ENCODE data around the gene SMURF2.

The SMURF2 gene

DNA sequence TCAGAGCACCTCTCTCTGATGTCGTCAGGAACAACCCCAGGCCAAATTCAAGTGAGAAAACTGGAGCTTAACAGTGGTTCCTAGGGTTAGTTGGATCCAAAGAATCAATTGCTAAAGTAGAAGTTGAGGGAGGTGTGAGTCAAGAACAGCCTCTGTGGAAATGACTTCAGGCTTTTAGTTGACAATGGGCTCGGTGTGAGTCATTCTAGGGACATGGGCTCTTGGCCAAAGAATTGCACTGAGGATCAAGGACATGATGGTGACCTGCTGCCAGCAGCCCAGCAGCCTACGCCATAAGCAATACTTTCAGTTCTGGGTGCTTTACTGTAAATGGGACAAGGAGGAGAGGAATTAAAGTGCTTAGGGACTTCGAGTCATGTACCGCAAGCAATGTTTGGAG, 32.1 kb upstream of the SMURF2 start:
- peak; percentile 78 for DNase-seq (ENCODE audit: low spot score)
- Histone ChIP-seq H3K27ac (peak overlapping the region in 1 of 2 donors; percentile 22), H3K4me3 (no peak overlapping the region)
- TF ChIP-seq, protein P1, sequence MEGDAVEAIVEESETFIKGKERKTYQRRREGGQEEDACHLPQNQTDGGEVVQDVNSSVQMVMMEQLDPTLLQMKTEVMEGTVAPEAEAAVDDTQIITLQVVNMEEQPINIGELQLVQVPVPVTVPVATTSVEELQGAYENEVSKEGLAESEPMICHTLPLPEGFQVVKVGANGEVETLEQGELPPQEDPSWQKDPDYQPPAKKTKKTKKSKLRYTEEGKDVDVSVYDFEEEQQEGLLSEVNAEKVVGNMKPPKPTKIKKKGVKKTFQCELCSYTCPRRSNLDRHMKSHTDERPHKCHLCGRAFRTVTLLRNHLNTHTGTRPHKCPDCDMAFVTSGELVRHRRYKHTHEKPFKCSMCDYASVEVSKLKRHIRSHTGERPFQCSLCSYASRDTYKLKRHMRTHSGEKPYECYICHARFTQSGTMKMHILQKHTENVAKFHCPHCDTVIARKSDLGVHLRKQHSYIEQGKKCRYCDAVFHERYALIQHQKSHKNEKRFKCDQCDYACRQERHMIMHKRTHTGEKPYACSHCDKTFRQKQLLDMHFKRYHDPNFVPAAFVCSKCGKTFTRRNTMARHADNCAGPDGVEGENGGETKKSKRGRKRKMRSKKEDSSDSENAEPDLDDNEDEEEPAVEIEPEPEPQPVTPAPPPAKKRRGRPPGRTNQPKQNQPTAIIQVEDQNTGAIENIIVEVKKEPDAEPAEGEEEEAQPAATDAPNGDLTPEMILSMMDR (IDR thresholded peaks at IDR 0.05) = no peak

DNA sequence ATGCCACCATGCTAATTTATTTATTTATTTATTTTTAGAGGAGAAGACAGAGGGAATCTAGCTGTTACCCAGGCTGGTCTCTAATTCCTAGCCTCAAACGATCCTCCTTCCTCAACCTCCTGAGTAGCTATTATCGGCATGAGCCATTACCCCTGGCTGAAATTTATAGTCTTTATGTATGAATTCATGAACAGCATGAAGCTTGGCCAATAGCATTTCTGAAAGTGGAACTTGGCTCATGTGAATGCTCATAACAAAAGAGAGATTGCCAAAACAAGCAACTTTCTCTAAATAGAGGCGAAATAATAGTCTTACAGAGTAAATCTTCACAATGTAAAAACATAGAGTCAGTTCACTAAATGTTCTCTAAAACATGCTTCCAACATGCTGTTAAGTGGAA, 30.1 kb upstream of the SMURF2 start:
- Histone ChIP-seq H3K4me3 (no peak overlapping the region), H3K27ac (no peak overlapping the region)
- no peak for DNase-seq (ENCODE audit: low spot score)
- TF ChIP-seq, protein P1 (IDR thresholded peaks at IDR 0.05) = no peak

DNA sequence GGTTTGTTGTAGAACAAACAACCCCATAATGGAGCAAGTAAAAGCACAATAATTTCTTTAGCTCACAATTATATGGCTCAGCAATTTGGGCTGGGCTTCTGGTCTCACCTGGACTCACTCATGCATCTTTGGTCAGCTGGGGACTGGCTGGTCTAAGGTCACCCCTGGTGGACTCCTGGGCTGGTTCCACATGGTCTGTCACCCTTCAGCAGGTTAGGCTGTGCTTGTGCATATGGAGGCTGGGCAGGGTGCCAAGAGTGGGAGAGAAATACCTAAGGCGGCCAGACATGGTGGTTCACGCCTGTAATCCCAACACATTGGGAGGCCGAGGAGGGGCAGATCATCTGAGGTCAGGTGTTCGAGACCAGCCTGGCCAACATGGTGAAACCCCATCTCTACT, 27.0 kb upstream of the SMURF2 start:
- no peak overlapping the region for H3K4me3 ChIP-seq
- DNase-seq (ENCODE audit: low spot score) = no peak
- H3K27ac ChIP-seq = no peak overlapping the region
- TF ChIP-seq, protein P1 (IDR thresholded peaks at IDR 0.05) = no peak

DNA sequence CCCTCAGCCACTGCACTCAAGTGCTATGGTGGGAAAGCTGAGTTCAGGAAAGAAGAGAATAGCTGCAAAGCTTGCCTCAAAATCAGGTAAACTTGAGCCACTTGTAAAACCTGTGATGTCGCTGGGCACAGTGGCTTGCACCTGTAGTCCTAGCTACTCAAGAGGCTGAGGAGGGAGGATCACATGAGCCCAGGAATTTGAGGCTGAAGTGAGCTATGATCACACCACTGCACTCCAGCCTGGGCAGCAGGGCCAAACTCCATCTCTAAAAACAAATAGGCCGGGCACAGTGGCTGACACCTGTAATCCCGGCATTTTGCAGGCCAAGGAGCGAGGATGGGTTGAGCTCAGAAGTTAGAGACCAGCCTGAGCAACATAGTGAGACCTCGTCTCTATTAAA, 26.4 kb upstream of the SMURF2 start:
- Histone ChIP-seq H3K27ac (no peak overlapping the region), H3K4me3 (no peak overlapping the region)
- no peak for DNase-seq (ENCODE audit: low spot score)
- TF ChIP-seq, protein P1 (IDR thresholded peaks at IDR 0.05) = no peak

DNA sequence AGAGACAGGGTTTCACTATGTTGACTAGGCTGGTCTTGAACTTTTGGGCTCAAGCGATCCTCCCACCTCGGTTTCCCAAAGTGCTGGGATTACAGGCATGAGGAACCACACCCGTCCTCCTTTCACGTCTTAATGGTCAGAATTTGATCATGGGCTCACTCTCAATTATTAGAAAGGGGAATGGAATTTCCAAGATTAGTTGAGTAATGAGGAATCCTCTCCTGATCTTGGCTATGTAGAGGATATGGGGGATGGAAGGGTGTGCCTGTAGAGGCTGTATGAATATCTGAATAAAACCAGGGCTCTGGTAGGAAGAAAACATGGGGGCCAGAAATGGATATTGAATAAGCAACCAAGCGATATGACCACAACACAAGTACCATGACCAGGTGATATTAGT, 25.9 kb upstream of the SMURF2 start:
- no peak for DNase-seq (ENCODE audit: low spot score)
- Histone ChIP-seq H3K27ac (no peak overlapping the region), H3K4me3 (no peak overlapping the region)
- TF ChIP-seq, protein P1 (IDR thresholded peaks at IDR 0.05) = no peak

DNA sequence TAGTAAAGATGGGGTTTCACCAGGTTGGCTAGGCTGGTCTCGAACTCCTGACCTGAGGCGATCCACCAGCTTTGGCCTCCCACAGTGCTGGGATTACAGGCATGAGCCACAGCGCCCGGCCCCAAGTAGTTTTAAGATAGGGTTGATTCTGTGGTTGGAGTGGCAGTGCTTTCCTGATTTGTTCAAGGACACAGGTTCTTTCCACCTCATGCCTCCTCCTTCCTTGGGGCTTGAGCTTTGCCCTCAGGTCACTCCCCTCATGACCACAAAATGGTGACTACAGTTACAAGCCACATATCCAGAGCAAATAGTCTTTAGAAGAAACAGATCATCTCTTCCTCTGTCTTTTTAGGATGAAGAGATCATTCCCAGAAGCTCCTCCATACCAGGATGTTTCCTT, 25.3 kb upstream of the SMURF2 start:
- TF ChIP-seq, protein P1 (IDR thresholded peaks at IDR 0.05) = no peak
- Histone ChIP-seq H3K27ac (no peak overlapping the region), H3K4me3 (no peak overlapping the region)
- no peak for DNase-seq (ENCODE audit: low spot score)

DNA sequence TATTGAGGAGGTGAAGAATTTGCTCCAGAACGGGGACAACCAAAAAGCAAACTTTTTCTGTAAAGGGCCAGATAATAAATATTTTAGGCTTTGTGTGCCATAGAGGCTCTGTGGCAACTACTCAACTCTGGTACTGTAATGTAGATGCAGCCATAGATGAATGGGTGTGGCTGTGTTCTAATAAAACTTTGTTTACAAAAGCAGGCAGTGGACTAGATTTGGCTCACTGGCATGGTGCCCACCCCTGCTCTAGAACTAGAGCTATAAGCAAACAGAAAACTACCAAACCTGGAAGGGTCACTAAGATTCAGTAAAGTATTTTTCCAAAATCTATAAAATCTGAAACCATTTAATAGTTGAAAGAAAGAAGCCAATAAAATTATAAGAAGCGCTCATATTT, 24.6 kb upstream of the SMURF2 start:
- DNase-seq (ENCODE audit: low spot score) = no peak
- H3K4me3 ChIP-seq = no peak overlapping the region
- H3K27ac ChIP-seq = no peak overlapping the region
- TF ChIP-seq, protein P1 (IDR thresholded peaks at IDR 0.05) = no peak

All from coronary artery (tissue), 2 donors.